CD4-positive, alpha-beta memory T cell (primary cell): ENCODE data around the gene CA5B. TPM values are rescaled to one million over a fixed set of nuclear protein-coding genes. Genes with fewer than 3 reads are reported as not detected.

ENCODE experiments used
- CTCF ChIA-PET: fragments of 350-600 bp; sonication (Branson Sonifier 250); formaldehyde crosslinking; loops from one replicate; lab custom pipeline; 2021; ENCODE audit warnings: inconsistent platforms; ENCODE audit not compliant: partially characterized antibody; lab: Charles Lee
- POLR2A ChIA-PET: fragments of 350-600 bp; sonication (Branson Sonifier 250); formaldehyde crosslinking; loops from one replicate; lab custom pipeline; 2021; ENCODE audit not compliant: partially characterized antibody; lab: Charles Lee
- DNase-seq, 5 donors: peaks; one replicate each; pipeline versions ENCODE4 v3.0.0 to v3.0.0-alpha.2; 2020 to 2022; ENCODE audit warnings: mixed read lengths in 1 of 5
- H3K27ac ChIP-seq: one replicate; pipeline ENCODE4 v1.7.0; 2013; ENCODE audit warnings: low read depth, low read length
- H3K27me3 ChIP-seq: 2 replicates; pipeline ENCODE4 v1.7.0; 2013; ENCODE audit warnings: mild to moderate bottlenecking, low read length, moderate library complexity; ENCODE audit not compliant: insufficient read depth
- H3K36me3 ChIP-seq: 2 replicates; pipeline ENCODE4 v1.7.0; 2013; ENCODE audit warnings: mild to moderate bottlenecking, low read length, moderate library complexity; ENCODE audit not compliant: insufficient read depth
- H3K4me1 ChIP-seq: 2 replicates; pipeline ENCODE4 v1.7.0; 2013; ENCODE audit warnings: mild to moderate bottlenecking, low read length, moderate library complexity; ENCODE audit not compliant: insufficient read depth
- H3K4me3 ChIP-seq, 2 donors: one replicate each; pipeline ENCODE4 v1.7.0; 2013; ENCODE audit warnings: low read length in 2 of 2, mild to moderate bottlenecking in 1 of 2
- H3K9me3 ChIP-seq, 2 donors: one replicate each; pipeline ENCODE4 v1.7.0; 2013; ENCODE audit warnings: low read length in 2 of 2, control low read depth in 1 of 2; ENCODE audit not compliant: control insufficient read depth in 1 of 2
- H3K27ac Mint-ChIP-seq, 7 donors: one replicate each; pipeline ENCODE4 v1.8.0; 2020 to 2021; ENCODE audit warnings: mixed read lengths in 7 of 7, mild to moderate bottlenecking in 6 of 7, inconsistent platforms in 3 of 7, moderate library complexity in 3 of 7
- H3K27me3 Mint-ChIP-seq, 2 donors: one replicate each; pipeline ENCODE4 v1.8.0; 2020 to 2021; ENCODE audit warnings: mixed read lengths in 2 of 2
- H3K36me3 Mint-ChIP-seq, 2 donors: one replicate each; pipeline ENCODE4 v1.8.0; 2020 to 2021; ENCODE audit warnings: mixed read lengths in 2 of 2, inconsistent platforms in 1 of 2, mild to moderate bottlenecking in 1 of 2
- H3K4me1 Mint-ChIP-seq, 4 donors: one replicate each; pipeline ENCODE4 v1.8.0; 2020 to 2021; ENCODE audit warnings: mixed read lengths in 4 of 4, mild to moderate bottlenecking in 1 of 4
- H3K4me3 Mint-ChIP-seq, 8 donors: one replicate each; pipeline ENCODE4 v1.8.0; 2020 to 2021; ENCODE audit warnings: mixed read lengths in 8 of 8, mild to moderate bottlenecking in 7 of 8, moderate library complexity in 6 of 8, inconsistent platforms in 3 of 8
- H3K9me3 Mint-ChIP-seq, 8 donors: one replicate each; pipeline ENCODE4 v1.8.0; 2020 to 2021; ENCODE audit warnings: mixed read lengths in 8 of 8, mild to moderate bottlenecking in 5 of 8, inconsistent platforms in 3 of 8, moderate library complexity in 1 of 8
- intact Hi-C: fragments of 100-400 bp; cut with micrococcal nuclease; formaldehyde crosslinking; loops from one replicate; pipeline ENCODE4 v1.15.1; 2023
- polyA plus RNA-seq, 2 donors: library from polyadenylated mRNA; unstranded; fragments of 300-500 nt; fragmentation: Illumina TruSeq; gene quantifications; one replicate each; pipeline ENCODE4 v1.2.3, GENCODE V29; 2021
- total RNA-seq, 2 experiments: library from RNA; stranded (reverse); gene quantifications; one replicate each; pipeline ENCODE4 v1.2.3, GENCODE V29; 2021

CA5B gene
- total and polyA plus RNA-seq, 4 experiments from 2014 or later, result 45.7 to 164 (median 71.9) TPM

DNA sequence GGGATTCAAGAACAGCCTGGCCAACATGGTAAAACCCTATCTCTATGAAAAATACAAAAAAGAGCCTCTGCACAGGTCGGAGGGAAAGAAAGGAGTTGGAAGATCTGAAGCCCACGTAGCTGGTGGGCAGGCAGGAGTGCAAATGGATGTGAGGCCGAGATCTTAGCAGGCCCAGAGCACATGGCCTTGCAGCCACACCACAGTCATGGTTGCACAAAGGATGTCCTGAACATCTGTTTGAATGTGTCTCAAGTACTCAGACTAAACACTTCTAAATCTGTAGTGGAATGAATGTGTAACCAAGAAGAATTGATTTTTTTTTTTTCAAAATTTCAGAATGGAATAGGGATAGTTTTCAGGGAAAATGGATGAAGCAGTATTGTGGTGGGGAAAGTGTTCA, 10.8 kb downstream of the CA5B start:
- no peak overlapping the region for H3K4me3 ChIP-seq
- Mint-ChIP-seq H3K27ac (peak overlapping the region; percentile 91 to 100 (median 97)), H3K4me3 (peak overlapping the region in 7 of 8 donors; percentile 47 to 92 (median 85)), H3K36me3 (peaks cover 43 to 67% of the 10 kb centered on the region in 2 donors), H3K4me1 (peaks cover 59 to 97% (median 83%) of the 10 kb centered on the region in 4 donors), H3K27me3 (no peaks in the 10 kb centered on the region), H3K9me3 (no peaks in the 10 kb centered on the region)
- peaks cover 72% of the 10 kb centered on the region for H3K4me1 ChIP-seq
- ChIA-PET CTCF (interaction anchor here (1.8 to 2.9 kb wide), 2 partner anchors 10 kb away, joined by 11 to 33 read pairs; partner anchors contain the start of gene CA5B), POLR2A (interaction anchor here (0.6 to 8.3 kb wide), 7 partner anchors 9 to 1134 kb away, joined by 3 to 294 read pairs (median 7); partner anchors contain the start of genes AP1S2, CA5B and ZRSR2)
- H3K36me3 ChIP-seq, result no peaks in the 10 kb centered on the region
- no peaks in the 10 kb centered on the region for H3K27me3 ChIP-seq
- intact Hi-C loops, result no loop called here
- H3K27ac ChIP-seq, result peak overlapping the region; percentile 97
- H3K9me3 ChIP-seq, result no peaks in the 10 kb centered on the region
- no peak for DNase-seq

DNA sequence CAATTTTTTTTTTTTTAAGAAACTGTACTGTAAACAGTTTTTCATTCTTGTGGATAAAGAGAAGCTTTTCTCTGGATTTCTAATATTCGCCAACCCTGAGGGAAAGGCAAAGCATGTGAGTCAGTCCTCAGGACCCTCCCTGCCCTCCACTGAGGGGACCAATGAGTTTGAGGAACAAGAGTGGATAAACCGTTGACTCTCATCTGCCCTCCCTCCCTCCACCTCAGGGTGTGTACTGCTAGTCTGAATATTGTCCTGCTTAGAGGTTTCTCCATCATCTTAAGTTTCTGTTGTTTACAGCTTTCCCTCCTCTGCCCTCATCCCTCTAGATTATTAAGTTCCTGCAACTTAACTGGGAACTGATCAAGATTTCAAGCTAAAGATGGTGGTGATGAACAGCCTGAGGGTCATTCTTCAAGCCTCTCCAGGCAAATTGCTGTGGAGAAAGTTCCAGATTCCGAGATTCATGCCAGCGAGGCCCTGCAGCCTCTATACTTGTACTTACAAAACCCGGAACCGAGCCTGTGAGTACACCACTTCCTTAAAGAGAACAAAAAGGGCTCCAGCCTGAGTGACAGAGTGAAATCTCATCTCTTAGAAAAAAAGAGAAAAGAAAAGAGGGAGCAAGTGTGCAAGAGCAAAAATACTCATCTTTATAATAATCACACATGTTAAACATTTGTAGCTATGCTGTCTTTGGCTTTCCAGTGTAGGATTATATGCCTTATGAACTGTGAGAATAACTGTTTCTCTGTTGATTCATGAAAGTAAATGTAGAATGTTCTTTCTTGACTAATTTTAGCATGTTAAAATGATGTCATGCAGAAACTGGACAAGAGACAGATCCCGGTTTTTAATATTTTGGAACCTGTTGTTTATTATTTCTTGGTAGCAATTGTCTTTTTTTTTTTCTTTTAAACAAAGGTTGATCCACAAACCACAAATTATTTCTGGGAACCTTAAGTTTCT, 11.9 kb downstream of the CA5B start:
- H3K9me3 Mint-ChIP-seq, result no peaks in the 10 kb centered on the region
- H3K4me1 ChIP-seq, result peaks cover 74% of the 10 kb centered on the region
- no peaks in the 10 kb centered on the region for H3K27me3 ChIP-seq
- H3K4me3 Mint-ChIP-seq, result peak overlapping the region; percentile 77 to 92 (median 84)
- peak; percentile 51 to 63 (median 60) for DNase-seq
- H3K4me3 ChIP-seq, result peak overlapping the region in 1 of 2 donors; percentile 23
- H3K4me1 Mint-ChIP-seq, result peaks cover 58 to 96% (median 83%) of the 10 kb centered on the region in 4 donors
- peaks cover 41 to 64% of the 10 kb centered on the region in 2 donors for H3K36me3 Mint-ChIP-seq
- no peaks in the 10 kb centered on the region for H3K36me3 ChIP-seq
- peak overlapping the region; percentile 91 to 100 (median 97) for H3K27ac Mint-ChIP-seq
- peak overlapping the region; percentile 97 for H3K27ac ChIP-seq
- no peaks in the 10 kb centered on the region for H3K27me3 Mint-ChIP-seq
- intact Hi-C loops, result loop anchor here (1.0 to 5.0 kb wide), 5 partner anchors 12 to 967 kb away; partner anchors contain the start of genes AP1S2, CA5B and SYAP1
- CTCF ChIA-PET, result interaction anchor here (1.4 to 2.9 kb wide), 3 partner anchors 9 to 11 kb away, joined by 3 to 33 read pairs (median 11); partner anchors contain the start of gene CA5B
- POLR2A ChIA-PET, result interaction anchor here (1.0 to 8.3 kb wide), 11 partner anchors 8 to 970 kb away, joined by 3 to 294 read pairs (median 6); partner anchors contain the start of genes AP1S2, CA5B, SYAP1 and ZRSR2
- no peaks in the 10 kb centered on the region for H3K9me3 ChIP-seq

DNA sequence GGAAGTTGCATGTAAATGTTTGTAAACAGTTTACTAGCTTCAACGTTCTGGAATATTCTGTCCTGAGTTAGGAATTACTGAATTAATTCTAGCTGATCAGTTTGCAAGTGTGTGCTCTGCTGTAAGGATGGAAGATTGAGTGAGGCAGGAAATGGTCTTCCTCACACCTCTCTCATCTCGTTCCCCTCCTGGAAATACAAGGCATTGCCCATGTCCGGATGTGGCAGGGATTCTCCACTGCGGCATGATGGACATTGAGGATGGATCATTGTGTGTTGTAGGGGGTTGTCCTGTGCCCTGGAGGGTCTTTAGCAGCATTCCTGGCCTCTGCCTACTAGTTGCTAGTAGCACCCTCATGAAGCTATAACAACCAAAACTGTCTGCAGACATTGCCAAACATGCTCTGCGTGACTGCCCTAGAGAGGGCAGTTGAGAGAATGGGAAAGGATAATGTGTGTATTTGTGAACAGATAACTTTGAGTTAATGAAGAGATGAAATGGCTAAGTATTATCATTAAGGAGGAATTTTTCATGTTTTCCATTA, 12.6 kb downstream of the CA5B start:
- peak overlapping the region; percentile 91 to 100 (median 97) for H3K27ac Mint-ChIP-seq
- Histone ChIP-seq H3K4me3 (peak overlapping the region; percentile 24 to 29), H3K36me3 (no peaks in the 10 kb centered on the region), H3K27me3 (no peaks in the 10 kb centered on the region), H3K4me1 (peaks cover 77% of the 10 kb centered on the region), H3K27ac (peak overlapping the region; percentile 97), H3K9me3 (no peaks in the 10 kb centered on the region)
- CTCF ChIA-PET, result interaction anchor here (1.4 to 2.9 kb wide), 3 partner anchors 8 to 12 kb away, joined by 3 to 33 read pairs (median 11); partner anchors contain the start of gene CA5B
- H3K27me3 Mint-ChIP-seq, result no peaks in the 10 kb centered on the region
- POLR2A ChIA-PET, result interaction anchor here (0.7 to 8.3 kb wide), 11 partner anchors 7 to 969 kb away, joined by 3 to 294 read pairs (median 6); partner anchors contain the start of genes AP1S2, CA5B, SYAP1 and ZRSR2
- intact Hi-C loops, result loop anchor here (1.0 to 5.0 kb wide), 6 partner anchors 12 to 967 kb away; partner anchors contain the start of genes AP1S2, CA5B, SYAP1 and ZRSR2
- H3K9me3 Mint-ChIP-seq, result no peaks in the 10 kb centered on the region
- H3K4me1 Mint-ChIP-seq, result peaks cover 60 to 94% (median 82%) of the 10 kb centered on the region in 4 donors
- H3K4me3 Mint-ChIP-seq, result peak overlapping the region; percentile 61 to 92 (median 84)
- DNase-seq, result peak in 2 of 5 donors; percentile 42 to 48
- H3K36me3 Mint-ChIP-seq, result peaks cover 39 to 56% of the 10 kb centered on the region in 2 donors

DNA sequence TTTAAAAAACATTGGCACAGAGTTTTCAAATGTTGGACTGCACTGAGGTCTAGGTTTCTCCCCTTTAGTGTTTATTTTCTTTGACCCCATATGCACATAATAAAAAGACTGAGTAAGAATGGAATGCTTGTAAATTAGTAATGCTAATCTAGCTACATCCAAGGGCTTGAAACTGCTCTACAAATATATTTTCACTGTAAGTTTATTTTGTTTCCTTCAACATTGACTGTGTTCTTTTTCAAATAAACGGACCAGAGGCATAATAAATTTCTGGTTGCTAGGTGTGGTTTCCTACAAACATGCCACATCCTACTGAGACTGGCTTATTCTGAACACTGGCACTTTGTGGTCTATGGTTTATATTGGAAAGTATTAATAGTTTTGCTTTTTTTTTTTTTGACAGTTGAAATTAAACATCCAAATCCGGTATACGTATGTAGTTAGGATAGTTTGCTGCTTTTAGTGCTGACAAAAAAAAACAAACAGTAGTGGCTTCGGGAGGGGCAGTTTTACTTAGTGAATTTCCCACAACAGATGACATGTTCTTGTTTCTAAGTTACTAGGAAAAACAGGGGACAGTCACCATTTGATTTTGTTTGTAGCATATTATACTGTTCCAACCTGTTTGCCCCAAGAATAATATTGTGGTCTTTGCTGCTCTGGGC, 13.2 kb downstream of the CA5B start:
- Histone ChIP-seq H3K27me3 (no peaks in the 10 kb centered on the region), H3K9me3 (no peaks in the 10 kb centered on the region), H3K4me3 (peak overlapping the region; percentile 24 to 29), H3K27ac (peak overlapping the region; percentile 97), H3K4me1 (peaks cover 82% of the 10 kb centered on the region), H3K36me3 (no peaks in the 10 kb centered on the region)
- intact Hi-C loops, result loop anchor here (1.0 to 5.0 kb wide), 5 partner anchors 34 to 966 kb away; partner anchors contain the start of genes AP1S2, SYAP1 and ZRSR2
- POLR2A ChIA-PET, result interaction anchor here (0.7 to 8.3 kb wide), 10 partner anchors 9 to 968 kb away, joined by 3 to 294 read pairs (median 6); partner anchors contain the start of genes AP1S2, CA5B, SYAP1 and ZRSR2
- Mint-ChIP-seq H3K4me3 (peak overlapping the region; percentile 77 to 92 (median 84)), H3K4me1 (peaks cover 64 to 98% (median 86%) of the 10 kb centered on the region in 4 donors), H3K27me3 (no peaks in the 10 kb centered on the region), H3K27ac (peak overlapping the region; percentile 91 to 100 (median 97)), H3K36me3 (peaks cover 43 to 58% of the 10 kb centered on the region in 2 donors), H3K9me3 (no peaks in the 10 kb centered on the region)
- CTCF ChIA-PET, result interaction anchor here (1.4 to 2.9 kb wide), 2 partner anchors 9 to 12 kb away, joined by 3 to 33 read pairs; partner anchors contain the start of gene CA5B
- DNase-seq, result peak; percentile 70 to 91 (median 86)

DNA sequence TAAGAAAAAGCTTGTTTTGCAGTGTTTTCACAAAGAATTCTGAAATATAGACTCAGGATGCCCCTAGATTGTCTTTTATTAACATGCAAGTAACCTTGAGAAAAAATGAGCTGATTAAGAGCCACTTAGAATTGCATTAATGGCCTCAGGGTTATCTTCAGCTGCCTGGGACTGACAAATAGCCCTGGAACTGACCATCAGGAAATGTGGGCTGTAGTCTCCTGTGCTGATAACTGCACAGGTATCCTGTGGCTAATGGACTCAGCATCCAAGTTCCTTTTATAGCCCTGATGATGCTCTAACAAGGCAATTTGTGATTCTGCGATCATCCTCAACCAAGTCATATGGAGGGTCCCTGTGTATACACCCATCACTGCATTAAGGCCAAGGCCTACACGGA, 17.0 kb downstream of the CA5B start:
- peaks cover 88% of the 10 kb centered on the region for H3K4me1 ChIP-seq

DNA sequence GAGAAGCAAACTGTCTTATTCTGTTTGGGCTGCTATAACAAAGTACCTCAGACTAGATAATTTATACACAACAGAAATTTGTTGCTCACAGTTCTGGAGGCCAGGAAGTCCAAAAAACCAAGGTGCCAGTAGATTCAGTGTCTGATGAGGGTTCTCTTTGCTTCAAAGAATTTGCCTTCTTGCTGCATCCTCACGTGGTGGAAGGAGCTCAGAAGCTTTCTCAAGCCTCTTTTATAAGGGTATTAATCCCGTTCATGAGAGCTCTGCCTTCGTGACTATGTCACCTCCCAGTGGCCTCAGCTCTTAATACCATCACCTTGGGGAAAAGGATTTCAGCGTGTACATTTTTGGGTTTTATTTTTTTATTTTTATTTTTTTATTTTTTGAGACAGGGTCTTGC, 20.1 kb downstream of the CA5B start:
- H3K9me3 Mint-ChIP-seq, result no peaks in the 10 kb centered on the region
- H3K36me3 Mint-ChIP-seq, result peaks cover 26 to 32% of the 10 kb centered on the region in 2 donors
- no peaks in the 10 kb centered on the region for H3K27me3 ChIP-seq
- peaks cover 77% of the 10 kb centered on the region for H3K4me1 ChIP-seq
- H3K27ac Mint-ChIP-seq, result peak overlapping the region; percentile 85 to 96 (median 92)
- intact Hi-C loops, result loop anchor here (1.0 kb wide), 1 partner anchor 71 kb away; no protein-coding TSS in a partner anchor
- peaks cover 41 to 85% (median 65%) of the 10 kb centered on the region in 4 donors for H3K4me1 Mint-ChIP-seq
- no peaks in the 10 kb centered on the region for H3K27me3 Mint-ChIP-seq
- DNase-seq, result peak; percentile 56 to 67 (median 62)
- H3K9me3 ChIP-seq, result no peaks in the 10 kb centered on the region
- H3K4me3 Mint-ChIP-seq, result peak overlapping the region in 7 of 8 donors; percentile 49 to 81 (median 57)
- no peaks in the 10 kb centered on the region for H3K36me3 ChIP-seq
- CTCF ChIA-PET, result interaction anchor here (0.7 to 3.5 kb wide), 8 partner anchors 8 to 72 kb away, joined by 3 to 14 read pairs (median 6); partner anchors contain the start of genes CA5B and ZRSR2
- no peak overlapping the region for H3K4me3 ChIP-seq
- POLR2A ChIA-PET, result interaction anchor here (1.0 to 4.2 kb wide), 6 partner anchors 9 to 96 kb away, joined by 3 to 58 read pairs (median 7); partner anchors contain the start of genes AP1S2, CA5B and ZRSR2
- peak overlapping the region; percentile 40 for H3K27ac ChIP-seq

More for the DNA sequence above, 17.0 kb downstream of the CA5B start:
- Histone ChIP-seq H3K27me3 (no peaks in the 10 kb centered on the region), H3K36me3 (no peaks in the 10 kb centered on the region), H3K4me3 (no peak overlapping the region), H3K9me3 (no peaks in the 10 kb centered on the region), H3K27ac (peak overlapping the region; percentile 26)
- no peaks in the 10 kb centered on the region for H3K27me3 Mint-ChIP-seq
- H3K27ac Mint-ChIP-seq, result peak overlapping the region; percentile 57 to 100 (median 91)
- DNase-seq, result no peak
- H3K4me3 Mint-ChIP-seq, result peak overlapping the region in 1 of 8 donors; percentile 40
- no peaks in the 10 kb centered on the region for H3K9me3 Mint-ChIP-seq
- intact Hi-C loops, result no loop called here
- ChIA-PET POLR2A (interaction anchor here (8.3 kb wide), 1 partner anchor 16 kb away, joined by 294 read pairs; the partner anchor contains the start of gene CA5B), CTCF (no interaction called here)
- peaks cover 53 to 91% (median 77%) of the 10 kb centered on the region in 4 donors for H3K4me1 Mint-ChIP-seq
- peaks cover 34 to 45% of the 10 kb centered on the region in 2 donors for H3K36me3 Mint-ChIP-seq
